Activated T-cell treated with anti-CD3 and anti-CD28 coated beads for 1 hour (primary cell): ENCODE results near the gene TRAPPC11.

Experiments used
- DNase-seq: peaks from one replicate; pipeline ENCODE4 v3.0.0-alpha.2; 2020; ENCODE audit warnings: low read depth

Gene TRAPPC11

GRCh38 chr4:183637461-183637860, 21.6 kb upstream of the TRAPPC11 start:
- no peak for DNase-seq

GRCh38 chr4:183638436-183638835, 20.7 kb upstream of the TRAPPC11 start:
- no peak for DNase-seq

- no peak for DNase-seq
These were observed 19.8 kb upstream of the TRAPPC11 start for GRCh38 chr4:183639291-183639690.

- DNase-seq: no peak
These were observed 13.8 kb upstream of the TRAPPC11 start for GRCh38 chr4:183645326-183645725.

GRCh38 chr4:183657564-183657963, 1.5 kb upstream of the TRAPPC11 start:
- no peak for DNase-seq

GRCh38 chr4:183658362-183659028, 598 bp upstream of the TRAPPC11 start:
- peak; percentile 6 for DNase-seq

GRCh38 chr4:183659872-183660242, 764 bp downstream of the TRAPPC11 start:
- no peak for DNase-seq

- no peak for DNase-seq
These were observed 7.0 kb downstream of the TRAPPC11 start for GRCh38 chr4:183666088-183666487.

- DNase-seq: no peak
These were observed 11.2 kb downstream of the TRAPPC11 start for GRCh38 chr4:183670251-183670650.

- DNase-seq: no peak
These were observed 12.0 kb downstream of the TRAPPC11 start for GRCh38 chr4:183670960-183671555.

GRCh38 chr4:183674153-183674552, 15.1 kb downstream of the TRAPPC11 start:
- no peak for DNase-seq

GRCh38 chr4:183675625-183676024, 16.5 kb downstream of the TRAPPC11 start:
- no peak for DNase-seq

GRCh38 chr4:183681119-183681518, 22.0 kb downstream of the TRAPPC11 start:
- no peak for DNase-seq

- no peak for DNase-seq
These were observed 27.4 kb downstream of the TRAPPC11 start for GRCh38 chr4:183686461-183686860.

- no peak for DNase-seq
These were observed 29.1 kb downstream of the TRAPPC11 start for GRCh38 chr4:183688216-183688615.

- no peak for DNase-seq
These were observed 31.9 kb downstream of the TRAPPC11 start for GRCh38 chr4:183691006-183691405.

- DNase-seq: no peak
These were observed 32.8 kb downstream of the TRAPPC11 start for GRCh38 chr4:183691897-183692296.

- DNase-seq: no peak
These were observed 39.8 kb downstream of the TRAPPC11 start for GRCh38 chr4:183698909-183699308.

GRCh38 chr4:183700407-183700806, 41.3 kb downstream of the TRAPPC11 start:
- no peak for DNase-seq

GRCh38 chr4:183702492-183702891, 43.4 kb downstream of the TRAPPC11 start:
- DNase-seq: no peak

GRCh38 chr4:183714626-183715025, 55.5 kb downstream of the TRAPPC11 start:
- no peak for DNase-seq

- no peak for DNase-seq
These were observed 57.2 kb downstream of the TRAPPC11 start for GRCh38 chr4:183716302-183716701.

GRCh38 chr4:183718876-183719275, 59.8 kb downstream of the TRAPPC11 start:
- no peak for DNase-seq
